Ishikawa (cell line): ENCODE results near the gene CFAP210.

Source experiments
- CEBPB ChIP-seq: IDR thresholded peaks from 2 replicates; pipeline ENCODE4 v1.6.1; 2012
- CREB1 ChIP-seq: IDR thresholded peaks from 2 replicates; pipeline ENCODE4 v1.6.1; 2012; ENCODE audit warnings: low read depth
- EGR1 ChIP-seq: IDR thresholded peaks from 2 replicates; pipeline ENCODE4 v1.6.1; 2012
- EP300 ChIP-seq: IDR thresholded peaks from 2 replicates; pipeline ENCODE4 v1.6.1; 2012; ENCODE audit warnings: borderline replicate concordance
- FOXM1 ChIP-seq: IDR thresholded peaks from 2 replicates; pipeline ENCODE4 v1.6.1; 2012; ENCODE audit warnings: low read depth, borderline replicate concordance
- MAX ChIP-seq: IDR thresholded peaks from 2 replicates; pipeline ENCODE4 v1.6.1; 2012
- NFIC ChIP-seq: IDR thresholded peaks from 2 replicates; pipeline ENCODE4 v1.6.1; 2012
- RAD21 ChIP-seq: IDR thresholded peaks from 2 replicates; pipeline ENCODE4 v1.6.1; 2012; ENCODE audit warnings: low read depth
- REST ChIP-seq: IDR thresholded peaks from 2 replicates; pipeline ENCODE4 v1.6.1; 2012; ENCODE audit warnings: low read depth, mild to moderate bottlenecking
- TAF1 ChIP-seq: IDR thresholded peaks from 2 replicates; pipeline ENCODE4 v1.6.1; 2012; ENCODE audit warnings: low read depth, mild to moderate bottlenecking
- TCF12 ChIP-seq: IDR thresholded peaks from 2 replicates; pipeline ENCODE4 v1.6.1; 2012; ENCODE audit warnings: low read depth
- TEAD4 ChIP-seq: IDR thresholded peaks from 2 replicates; pipeline ENCODE4 v1.6.1; 2012
- USF1 ChIP-seq: IDR thresholded peaks from 2 replicates; pipeline ENCODE4 v1.6.1; 2012
- YY1 ChIP-seq: IDR thresholded peaks from 2 replicates; pipeline ENCODE4 v1.6.1; 2012; ENCODE audit warnings: low read depth
- ZBTB7A ChIP-seq: IDR thresholded peaks from 2 replicates; pipeline ENCODE4 v1.6.1; 2012; ENCODE audit warnings: low read depth

The CFAP210 gene

GRCh38 chr2:169663247-169663646, 31.0 kb downstream of the CFAP210 start:
- TF ChIP-seq ZBTB7A = no peak
- no peak for TF ChIP-seq USF1
- no peak for TF ChIP-seq REST
- TF ChIP-seq TAF1 = no peak
- TF ChIP-seq TCF12 = no peak
- TF ChIP-seq NFIC = no peak
- TF ChIP-seq CEBPB = no peak
- no peak for TF ChIP-seq EGR1
- TF ChIP-seq TEAD4 = no peak
- TF ChIP-seq FOXM1 = no peak
- no peak for TF ChIP-seq CREB1

DNA sequence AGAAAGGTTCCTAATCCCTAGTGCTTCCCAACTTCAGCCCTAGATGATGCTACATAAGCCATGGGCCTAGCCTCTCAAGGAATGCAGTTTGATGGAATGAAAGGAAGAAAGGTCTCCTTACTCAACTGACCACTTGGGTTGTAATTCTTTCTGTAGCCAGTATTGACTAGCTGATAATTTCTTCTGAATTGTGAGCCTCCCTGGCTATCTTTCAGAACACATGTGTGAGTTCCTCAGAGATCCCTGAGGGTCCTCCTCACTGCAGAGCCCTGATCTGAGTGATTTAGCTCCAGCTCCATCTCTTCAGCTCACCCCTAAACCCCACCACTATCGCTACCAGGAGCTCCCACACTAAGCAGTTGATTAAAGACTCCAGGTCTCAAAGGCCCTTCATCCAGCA, 31.5 kb downstream of the CFAP210 start:
- TF ChIP-seq TAF1 = no peak
- no peak for TF ChIP-seq FOXM1
- no peak for TF ChIP-seq YY1
- no peak for TF ChIP-seq EP300
- TF ChIP-seq NFIC = no peak
- TF ChIP-seq TCF12 = no peak
- no peak for TF ChIP-seq ZBTB7A
- TF ChIP-seq RAD21 = no peak

- no peak for TF ChIP-seq USF1
- no peak for TF ChIP-seq MAX
- TF ChIP-seq REST = no peak
Measured at GRCh38 chr2:169661265-169661664, 32.9 kb downstream of the CFAP210 start.

DNA sequence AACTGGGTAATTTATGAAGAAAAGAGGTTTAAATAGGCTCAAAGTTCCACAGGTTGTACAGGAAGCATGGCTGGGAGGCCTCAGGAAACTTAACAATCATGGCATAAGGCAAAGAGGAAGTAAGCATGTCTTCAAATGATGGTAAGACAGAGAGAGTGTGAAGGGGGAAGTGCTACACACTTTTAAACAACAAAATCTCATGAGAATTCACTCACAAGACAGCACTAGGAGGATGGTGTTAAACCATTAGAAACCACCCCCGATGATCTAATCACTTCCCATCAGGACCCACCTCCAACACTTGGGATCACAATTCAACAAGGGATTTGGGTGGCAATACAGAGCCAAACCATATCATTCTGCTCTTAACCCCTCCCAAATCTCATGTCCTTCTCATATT, 34.9 kb downstream of the CFAP210 start:
- TF ChIP-seq MAX (no peak), CEBPB (no peak), TCF12 (no peak)

DNA sequence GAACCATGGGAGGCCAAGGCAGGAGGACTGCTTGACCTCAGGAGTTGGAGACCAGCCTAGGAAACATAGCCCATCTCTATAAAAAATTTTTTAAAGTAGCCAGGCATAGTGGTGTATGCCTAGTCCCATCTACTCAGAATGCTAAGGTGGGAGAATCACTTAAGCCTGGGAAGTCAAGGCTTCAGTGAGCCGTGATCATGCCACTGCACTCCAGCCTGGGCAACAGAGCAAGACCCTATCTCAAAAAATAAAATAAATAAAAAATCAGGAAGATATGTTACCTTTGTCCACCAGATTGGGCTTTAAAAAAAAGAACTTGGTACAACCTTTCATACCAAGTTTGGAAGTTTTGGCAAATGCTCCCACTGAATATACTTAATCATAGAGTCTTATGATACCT, 35.3 kb downstream of the CFAP210 start:
- TF ChIP-seq FOXM1 (no peak), EGR1 (no peak), TEAD4 (no peak), TAF1 (no peak), RAD21 (no peak), CEBPB (no peak), REST (no peak), CREB1 (no peak), ZBTB7A (no peak), EP300 (no peak), YY1 (no peak), MAX (no peak), USF1 (no peak), NFIC (no peak), TCF12 (no peak)
